Epidermal melanocyte (primary cell): ENCODE measurements around the gene DDX39B.

Experiments used
- DNase-seq: peaks from one replicate; pipeline ENCODE4 v3.0.0; 2011; ENCODE audit warnings: low spot score; ENCODE audit not compliant: insufficient read length

Gene DDX39B

GRCh38 chr6:31548544-31548873 is 6.7 kb upstream of the DDX39B start:
- no peak for DNase-seq

- no peak for DNase-seq
Measured at GRCh38 chr6:31547727-31548543, 6.1 kb upstream of the DDX39B start.

- DNase-seq, result peak; percentile 85
Measured at GRCh38 chr6:31546958-31547726, 5.3 kb upstream of the DDX39B start, which contains the start of gene NFKBIL1. NFKBIL1 (plus strand) TSS chr6:31547608; CDS start chr6:31547695, 87 bp downstream.

GRCh38 chr6:31546339-31546957 is 4.6 kb upstream of the DDX39B start, which contains the start of gene ATP6V1G2:
ATP6V1G2 (minus strand) TSS chr6:31546608; CDS start chr6:31546559, 49 bp downstream.
- no peak for DNase-seq

- no peak for DNase-seq
Measured at GRCh38 chr6:31545291-31545690, 3.5 kb upstream of the DDX39B start.

- DNase-seq, result no peak
Measured at GRCh38 chr6:31544676-31545075, 2.9 kb upstream of the DDX39B start.

GRCh38 chr6:31543639-31544038 is 1.8 kb upstream of the DDX39B start:
- DNase-seq, result no peak

GRCh38 chr6:31541059-31541657 is 645 bp downstream of the DDX39B start:
- DNase-seq, result no peak

- no peak for DNase-seq
Measured at GRCh38 chr6:31540640-31541039, 1.2 kb downstream of the DDX39B start.

- no peak for DNase-seq
Measured at GRCh38 chr6:31538805-31539400, 2.9 kb downstream of the DDX39B start.

GRCh38 chr6:31535538-31536324 is 6.1 kb downstream of the DDX39B start:
- no peak for DNase-seq

GRCh38 chr6:31534521-31535040 is 7.2 kb downstream of the DDX39B start:
- no peak for DNase-seq

- no peak for DNase-seq
Measured at GRCh38 chr6:31534011-31534410, 7.8 kb downstream of the DDX39B start.

GRCh38 chr6:31533455-31533841 is 8.4 kb downstream of the DDX39B start:
- DNase-seq, result no peak

- no peak for DNase-seq
Measured at GRCh38 chr6:31532644-31533454, 9.0 kb downstream of the DDX39B start.

- DNase-seq, result no peak
Measured at GRCh38 chr6:31531771-31532643, 9.8 kb downstream of the DDX39B start.

GRCh38 chr6:31531162-31531561 is 10.6 kb downstream of the DDX39B start:
- no peak for DNase-seq

- DNase-seq, result no peak
Measured at GRCh38 chr6:31530659-31531058, 11.1 kb downstream of the DDX39B start.
